Measurements from ENCODE around the gene GARS1. TPM values are rescaled to one million over a fixed set of nuclear protein-coding genes. Genes with fewer than 3 reads are reported as not detected.
A peak's percentile ranks its signal among the peaks of the same experiment; 100 is the strongest.

GARS1 gene
- total and polyA plus RNA-seq, 7 donors: 38.3 to 109 (median 50.1) TPM

DNA sequence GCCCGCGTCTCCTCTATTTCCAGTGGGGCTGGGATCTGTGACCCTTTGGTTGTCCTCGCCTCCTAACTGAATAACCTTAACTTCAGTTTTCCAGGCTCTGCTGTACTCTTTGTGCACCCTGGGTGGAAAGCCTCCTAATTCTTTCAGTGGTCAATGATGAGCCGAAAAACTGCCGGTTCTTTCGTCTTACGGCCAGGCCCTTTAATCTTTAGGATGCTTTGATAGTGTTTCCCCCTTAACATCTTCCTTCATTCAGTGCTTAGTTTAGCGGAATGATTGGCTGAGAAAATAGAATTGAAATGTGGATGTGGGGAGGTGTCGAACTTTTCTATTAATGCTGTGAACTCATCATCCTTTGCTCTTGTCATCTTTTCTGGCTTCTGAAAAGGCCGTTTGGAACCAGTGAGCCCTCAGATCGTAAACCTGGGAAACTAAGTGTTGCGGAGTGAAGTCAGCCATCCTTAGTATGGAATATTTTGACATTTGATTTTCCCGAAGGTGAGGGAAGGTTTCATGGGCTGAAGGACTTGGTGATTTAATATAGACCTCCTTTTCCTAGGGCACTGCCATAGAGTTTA is 847 bp downstream of the GARS1 start:
- no peak for TF ChIP-seq POLR2AphosphoS5 (IDR thresholded peaks at IDR 0.05)
- no peak for TF ChIP-seq POLR2A (IDR thresholded peaks at IDR 0.05)
- TF ChIP-seq EP300 (IDR thresholded peaks at IDR 0.05): no peak
- TF ChIP-seq, protein P1, sequence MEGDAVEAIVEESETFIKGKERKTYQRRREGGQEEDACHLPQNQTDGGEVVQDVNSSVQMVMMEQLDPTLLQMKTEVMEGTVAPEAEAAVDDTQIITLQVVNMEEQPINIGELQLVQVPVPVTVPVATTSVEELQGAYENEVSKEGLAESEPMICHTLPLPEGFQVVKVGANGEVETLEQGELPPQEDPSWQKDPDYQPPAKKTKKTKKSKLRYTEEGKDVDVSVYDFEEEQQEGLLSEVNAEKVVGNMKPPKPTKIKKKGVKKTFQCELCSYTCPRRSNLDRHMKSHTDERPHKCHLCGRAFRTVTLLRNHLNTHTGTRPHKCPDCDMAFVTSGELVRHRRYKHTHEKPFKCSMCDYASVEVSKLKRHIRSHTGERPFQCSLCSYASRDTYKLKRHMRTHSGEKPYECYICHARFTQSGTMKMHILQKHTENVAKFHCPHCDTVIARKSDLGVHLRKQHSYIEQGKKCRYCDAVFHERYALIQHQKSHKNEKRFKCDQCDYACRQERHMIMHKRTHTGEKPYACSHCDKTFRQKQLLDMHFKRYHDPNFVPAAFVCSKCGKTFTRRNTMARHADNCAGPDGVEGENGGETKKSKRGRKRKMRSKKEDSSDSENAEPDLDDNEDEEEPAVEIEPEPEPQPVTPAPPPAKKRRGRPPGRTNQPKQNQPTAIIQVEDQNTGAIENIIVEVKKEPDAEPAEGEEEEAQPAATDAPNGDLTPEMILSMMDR (IDR thresholded peaks at IDR 0.05): no peak
- peak overlapping the region; percentile 86 to 98 (median 96) for H3K27ac ChIP-seq
- intact Hi-C loops (cut with DNase I): loop anchor here (10.0 kb wide), 2 partner anchors 121 to 149 kb away; partner anchors contain the start of gene NOD1
- H3K4me3 ChIP-seq: peak overlapping the region; percentile 73 to 99 (median 96)
- peaks cover 0 to 14% (median 7%) of the 10 kb centered on the region in 4 donors for H3K36me3 ChIP-seq
- H3K4me1 ChIP-seq: peaks cover 0 to 41% (median 26%) of the 10 kb centered on the region in 4 donors
- 1 to 3% methylated on average over 13 of the region's 13 CpGs for WGBS, 2 donors
- H3K9me3 ChIP-seq: no peaks in the 10 kb centered on the region
- no peaks in the 10 kb centered on the region for H3K27me3 ChIP-seq
- DNase-seq: no peak

DNA sequence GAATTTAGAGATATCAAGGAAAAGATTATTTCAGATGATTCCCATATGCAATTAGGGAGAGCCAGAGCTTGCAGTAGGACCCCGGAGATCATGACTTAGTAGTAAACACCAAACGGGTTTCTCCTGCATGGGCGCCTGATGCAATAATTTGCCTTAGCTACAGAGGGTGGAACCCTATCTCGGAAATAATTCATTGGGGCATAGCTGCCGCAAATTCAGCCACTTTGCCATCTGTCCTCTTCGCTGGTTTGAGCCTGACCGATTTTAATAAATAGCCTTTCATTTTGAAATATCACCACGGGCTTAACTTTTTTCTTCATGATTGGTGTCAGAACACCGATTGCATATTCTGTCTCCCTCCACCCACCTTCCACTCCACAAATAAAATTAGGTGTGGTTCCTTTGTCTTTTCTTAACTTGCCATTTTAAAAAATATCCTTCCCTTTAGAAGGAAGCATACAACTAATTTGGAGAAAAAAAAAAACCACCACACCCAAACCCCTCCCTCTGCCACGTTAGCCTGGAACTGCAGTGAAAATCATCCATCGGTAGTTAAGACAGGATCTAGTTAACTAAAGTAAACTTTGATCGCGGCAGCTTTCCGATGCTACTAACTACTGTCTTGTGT is 1.4 kb downstream of the GARS1 start:
- Histone ChIP-seq H3K36me3 (peaks cover 0 to 20% (median 9%) of the 10 kb centered on the region in 4 donors), H3K9me3 (no peaks in the 10 kb centered on the region), H3K4me1 (peaks cover 0 to 41% (median 26%) of the 10 kb centered on the region in 4 donors), H3K27ac (peak overlapping the region; percentile 86 to 98 (median 96)), H3K4me3 (peak overlapping the region; percentile 73 to 99 (median 96)), H3K27me3 (no peaks in the 10 kb centered on the region)
- no peak for DNase-seq
- TF ChIP-seq, protein P1 (IDR thresholded peaks at IDR 0.05): no peak
- TF ChIP-seq EP300 (IDR thresholded peaks at IDR 0.05): no peak
- TF ChIP-seq POLR2AphosphoS5 (IDR thresholded peaks at IDR 0.05): no peak
- no peak for TF ChIP-seq POLR2A (IDR thresholded peaks at IDR 0.05)
- WGBS, 2 donors: 3 to 29% methylated on average over 14 of the region's 14 CpGs
- intact Hi-C loops (cut with DNase I): loop anchor here (10.0 kb wide), 2 partner anchors 121 to 149 kb away; partner anchors contain the start of gene NOD1

DNA sequence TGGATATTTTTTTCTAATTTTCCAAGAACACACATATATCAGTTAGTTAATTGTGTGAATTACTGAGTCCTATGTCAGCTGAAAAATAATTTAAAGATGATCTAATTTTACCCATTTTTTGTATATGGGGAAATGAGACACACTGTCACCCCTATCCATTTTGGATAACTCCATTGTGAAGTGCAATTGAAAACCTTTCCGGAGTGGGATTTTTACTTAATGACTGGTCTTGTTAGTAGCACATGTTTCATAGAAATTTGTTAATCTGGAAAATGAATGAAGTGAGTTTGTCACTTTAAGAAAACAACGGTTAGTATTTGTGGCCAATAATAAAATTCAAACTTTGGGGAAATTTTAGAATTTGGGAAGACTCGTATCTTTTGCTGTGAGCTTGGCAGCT is 2.0 kb downstream of the GARS1 start:
- H3K27me3 ChIP-seq: no peaks in the 10 kb centered on the region
- no peak for DNase-seq
- H3K27ac ChIP-seq: no peak overlapping the region
- H3K36me3 ChIP-seq: peaks cover 0 to 26% (median 15%) of the 10 kb centered on the region in 4 donors
- peaks cover 0 to 41% (median 26%) of the 10 kb centered on the region in 4 donors for H3K4me1 ChIP-seq
- H3K4me3 ChIP-seq: peak overlapping the region in 1 of 4 donors; percentile 98
- intact Hi-C loops (cut with DNase I): loop anchor here (10.0 kb wide), 2 partner anchors 122 to 148 kb away; partner anchors contain the start of gene NOD1
- 78 to 85% methylated on average over 3 of the region's 3 CpGs for WGBS, 2 donors
- TF ChIP-seq POLR2AphosphoS5 (IDR thresholded peaks at IDR 0.05) (no peak), POLR2A (IDR thresholded peaks at IDR 0.05) (no peak), EP300 (IDR thresholded peaks at IDR 0.05) (no peak)
- TF ChIP-seq, protein P1 (IDR thresholded peaks at IDR 0.05): no peak
- no peaks in the 10 kb centered on the region for H3K9me3 ChIP-seq

DNA sequence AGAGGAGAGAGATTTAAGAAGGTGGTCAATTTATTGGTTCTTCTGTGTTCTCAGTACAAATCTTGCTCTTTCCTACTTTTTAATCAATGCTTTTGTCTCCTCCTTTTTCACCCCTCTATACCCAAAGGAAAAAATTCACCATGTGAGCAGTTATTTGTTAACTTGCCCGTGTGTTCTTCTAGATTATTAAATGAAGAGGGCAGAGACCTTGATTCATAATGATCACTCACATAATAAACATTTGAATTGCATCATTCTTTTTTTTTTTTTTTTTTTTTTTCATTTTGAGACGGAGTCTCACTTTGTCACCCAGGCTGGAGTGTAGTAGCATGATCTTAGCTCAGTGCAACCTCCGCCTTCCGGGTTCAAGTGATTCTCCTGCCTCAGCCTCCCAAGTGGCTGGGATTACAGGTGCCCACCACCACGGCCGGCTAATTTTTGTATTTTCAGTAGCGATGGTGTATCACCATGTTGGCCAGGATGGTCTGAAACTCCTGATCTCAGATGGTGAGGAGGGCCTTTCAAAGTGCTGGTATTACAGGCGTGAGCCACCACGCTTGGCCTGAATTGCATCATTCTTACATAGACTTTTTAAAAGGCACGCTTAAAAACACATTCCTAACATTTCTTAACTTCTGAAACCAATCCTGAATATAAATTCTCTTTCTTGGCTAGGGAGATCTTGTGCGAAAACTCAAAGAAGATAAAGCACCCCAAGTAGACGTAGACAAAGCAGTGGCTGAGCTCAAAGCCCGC is 3.6 kb downstream of the GARS1 start:
- 93 to 94% methylated on average over 13 of the region's 13 CpGs for WGBS, 2 donors
- no peak for TF ChIP-seq EP300 (IDR thresholded peaks at IDR 0.05)
- TF ChIP-seq POLR2AphosphoS5 (IDR thresholded peaks at IDR 0.05): no peak
- TF ChIP-seq POLR2A (IDR thresholded peaks at IDR 0.05): no peak
- TF ChIP-seq, protein P1 (IDR thresholded peaks at IDR 0.05): no peak
- intact Hi-C loops (cut with DNase I): loop anchor here (10.0 kb wide), 2 partner anchors 123 to 147 kb away; partner anchors contain the start of gene NOD1
- peaks cover 0 to 27% (median 23%) of the 10 kb centered on the region in 4 donors for H3K4me1 ChIP-seq
- H3K4me3 ChIP-seq: no peak overlapping the region
- no peaks in the 10 kb centered on the region for H3K9me3 ChIP-seq
- no peak for DNase-seq
- H3K27me3 ChIP-seq: no peaks in the 10 kb centered on the region
- no peak overlapping the region for H3K27ac ChIP-seq
- H3K36me3 ChIP-seq: peaks cover 6 to 41% (median 21%) of the 10 kb centered on the region in 4 donors

All from sigmoid colon (tissue), 7 donors.